Measurements from ENCODE around the gene MUC21.
"Not testable (repeated sequence)": the region's sequence is repeated elsewhere in the genome, so short reads cannot be mapped to it uniquely, and the experiment has no call there.

Gene MUC21

GRCh38 chr6:30969171-30969570 lies 14.3 kb upstream of the MUC21 start:
- DNase-seq (ENCODE audit: low read depth, low spot score) = not testable (repeated sequence)

- DNase-seq (ENCODE audit: low read depth, low spot score) = no peak
Observed at GRCh38 chr6:30970946-30971345, 12.6 kb upstream of the MUC21 start.

- no peak for DNase-seq (ENCODE audit: low read depth, low spot score)
Observed at GRCh38 chr6:30972816-30973215, 10.7 kb upstream of the MUC21 start.

- DNase-seq (ENCODE audit: low read depth, low spot score) = no peak
Observed at GRCh38 chr6:30974490-30975252, 8.8 kb upstream of the MUC21 start.

- no peak for DNase-seq (ENCODE audit: low read depth, low spot score)
Observed at GRCh38 chr6:30979141-30979540, 4.4 kb upstream of the MUC21 start.

- DNase-seq (ENCODE audit: low read depth, low spot score) = no peak
Observed at GRCh38 chr6:30979690-30980089, 3.8 kb upstream of the MUC21 start.

- DNase-seq (ENCODE audit: low read depth, low spot score) = peak; percentile 60
Observed at GRCh38 chr6:30981942-30982772, 1.4 kb upstream of the MUC21 start.

- DNase-seq (ENCODE audit: low read depth, low spot score) = no peak
Observed at GRCh38 chr6:30985490-30985889, 2.0 kb downstream of the MUC21 start.

GRCh38 chr6:30987304-30987703 lies 3.8 kb downstream of the MUC21 start:
- no peak for DNase-seq (ENCODE audit: low read depth, low spot score)

- no peak for DNase-seq (ENCODE audit: low read depth, low spot score)
Observed at GRCh38 chr6:30988209-30988825, 4.8 kb downstream of the MUC21 start.

- DNase-seq (ENCODE audit: low read depth, low spot score) = no peak
Observed at GRCh38 chr6:30990422-30991086, 7.0 kb downstream of the MUC21 start.

- DNase-seq (ENCODE audit: low read depth, low spot score) = no peak
Observed at GRCh38 chr6:30991891-30992290, 8.4 kb downstream of the MUC21 start.

- DNase-seq (ENCODE audit: low read depth, low spot score) = no peak
Observed at GRCh38 chr6:30997301-30997700, 13.8 kb downstream of the MUC21 start.

GRCh38 chr6:30998785-30999184 lies 15.3 kb downstream of the MUC21 start:
- no peak for DNase-seq (ENCODE audit: low read depth, low spot score)

- DNase-seq (ENCODE audit: low read depth, low spot score) = not testable (repeated sequence)
Observed at GRCh38 chr6:31000067-31000860, 16.7 kb downstream of the MUC21 start.

GRCh38 chr6:31001281-31001888 lies 17.9 kb downstream of the MUC21 start:
- DNase-seq (ENCODE audit: low read depth, low spot score) = no peak

- no peak for DNase-seq (ENCODE audit: low read depth, low spot score)
Observed at GRCh38 chr6:31002471-31002870, 19.0 kb downstream of the MUC21 start.

GRCh38 chr6:31004794-31005193 lies 21.3 kb downstream of the MUC21 start:
- DNase-seq (ENCODE audit: low read depth, low spot score) = no peak

- DNase-seq (ENCODE audit: low read depth, low spot score) = no peak
Observed at GRCh38 chr6:31005249-31006020, 21.9 kb downstream of the MUC21 start.

- DNase-seq (ENCODE audit: low read depth, low spot score) = no peak
Observed at GRCh38 chr6:31007694-31008093, 24.2 kb downstream of the MUC21 start.
